Measurements from ENCODE around the gene MSGN1. TPM values are rescaled to one million over a fixed set of nuclear protein-coding genes. Genes with fewer than 3 reads are reported as not detected.

The MSGN1 gene
- total and polyA plus RNA-seq, 3 donors from 2014 or later, result not detected

- intact Hi-C loops (cut with DNase I; ENCODE audit: low total_unique reads), result no loop called here
- Histone ChIP-seq H3K4me3 (no peak overlapping the region), H3K9me3 (no peaks in the 10 kb centered on the region), H3K36me3 (ENCODE audit: low read depth, missing control alignments) (no peaks in the 10 kb centered on the region), H3K27ac (no peak overlapping the region), H3K4me1 (peaks cover 6% of the 10 kb centered on the region), H3K27me3 (no peaks in the 10 kb centered on the region)
- 88 to 90% methylated on average over 5 of the region's 5 CpGs for WGBS, 2 donors
- TF ChIP-seq CTCF (IDR thresholded peaks at IDR 0.05) (no peak), POLR2A (IDR thresholded peaks at IDR 0.05) (no peak)
- DNase-seq, result no peak
Measured at GRCh38 chr2:17795309-17795708, 21.0 kb upstream of the MSGN1 start.

DNA sequence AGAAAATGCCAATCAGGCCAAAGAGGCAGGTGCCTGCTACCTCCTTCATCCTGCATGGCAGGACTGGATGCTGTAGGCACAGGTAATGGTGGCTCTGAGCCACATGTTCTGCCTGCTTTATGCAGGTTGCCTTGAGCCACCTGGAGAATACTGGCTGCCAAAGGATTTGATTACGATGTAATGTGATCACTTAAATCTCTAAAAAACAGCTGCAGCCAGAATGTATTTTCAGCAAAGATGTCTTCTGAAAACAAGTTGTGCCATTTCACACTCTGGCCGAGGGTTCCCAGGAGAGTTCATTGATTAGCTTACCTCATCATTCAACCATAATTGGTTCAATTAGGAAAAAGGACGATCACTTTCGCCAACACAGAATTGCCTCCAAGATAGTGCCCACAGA is 17.9 kb upstream of the MSGN1 start:
- WGBS, 2 donors, result 75 to 79% methylated on average over 4 of the region's 4 CpGs

DNA sequence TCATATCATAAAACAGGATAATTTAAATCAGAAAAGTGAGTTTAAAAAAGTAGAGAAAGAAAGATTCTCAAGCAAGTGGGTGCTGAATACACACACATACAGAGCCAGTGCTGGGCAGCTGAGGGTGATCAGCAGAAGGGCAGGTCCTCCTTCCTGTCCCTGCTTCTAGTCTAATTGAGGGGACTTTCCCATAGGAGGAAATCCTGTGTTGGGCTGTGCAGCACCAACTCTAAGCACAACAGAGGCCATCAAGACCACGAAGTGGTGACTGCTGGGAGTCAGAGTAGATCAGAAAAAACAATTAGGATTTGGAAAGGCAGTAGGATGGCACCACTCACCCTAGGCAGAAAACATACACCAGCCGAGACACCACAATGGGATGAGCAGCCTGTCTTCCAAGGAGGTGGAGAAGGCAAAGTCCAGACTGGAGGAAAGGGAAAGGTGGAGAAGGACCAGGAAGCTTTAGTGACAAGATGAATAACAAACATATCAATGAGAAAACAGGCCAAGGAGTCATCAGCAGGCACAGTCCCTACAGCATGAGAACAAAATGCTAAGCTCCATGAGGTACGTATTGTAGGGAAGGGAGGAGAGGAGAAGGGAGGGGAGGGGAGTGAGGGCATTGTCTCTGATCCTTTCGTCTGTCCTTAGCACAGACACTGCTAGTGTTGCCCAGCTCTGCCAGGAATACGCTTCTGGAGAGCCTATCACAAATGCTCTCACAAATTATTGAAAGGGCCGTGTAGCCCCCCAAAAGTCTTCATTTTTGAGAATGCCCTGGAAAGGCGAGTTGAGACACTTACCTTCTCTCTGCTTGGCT is 16.7 kb upstream of the MSGN1 start:
- peaks cover 29% of the 10 kb centered on the region for H3K4me1 ChIP-seq
- no peak for TF ChIP-seq CTCF (IDR thresholded peaks at IDR 0.05)
- no peak for TF ChIP-seq POLR2A (IDR thresholded peaks at IDR 0.05)
- intact Hi-C loops (cut with DNase I; ENCODE audit: low total_unique reads), result no loop called here
- 51 to 53% methylated on average over 7 of the region's 7 CpGs for WGBS, 2 donors
- H3K36me3 ChIP-seq (ENCODE audit: low read depth, missing control alignments), result no peaks in the 10 kb centered on the region
- DNase-seq, result no peak
- peak overlapping the region; percentile 47 to 66 for H3K27ac ChIP-seq
- H3K27me3 ChIP-seq, result no peaks in the 10 kb centered on the region
- H3K4me3 ChIP-seq, result no peak overlapping the region
- H3K9me3 ChIP-seq, result no peaks in the 10 kb centered on the region

More for the DNA sequence above, 17.9 kb upstream of the MSGN1 start:
- Histone ChIP-seq H3K4me3 (no peak overlapping the region), H3K27ac (no peak overlapping the region), H3K9me3 (no peaks in the 10 kb centered on the region), H3K4me1 (peaks cover 22% of the 10 kb centered on the region), H3K36me3 (ENCODE audit: low read depth, missing control alignments) (no peaks in the 10 kb centered on the region), H3K27me3 (no peaks in the 10 kb centered on the region)
- intact Hi-C loops (cut with DNase I; ENCODE audit: low total_unique reads), result no loop called here
- DNase-seq, result no peak
- no peak for TF ChIP-seq POLR2A (IDR thresholded peaks at IDR 0.05)
- no peak for TF ChIP-seq CTCF (IDR thresholded peaks at IDR 0.05)

- Histone ChIP-seq H3K36me3 (ENCODE audit: low read depth, missing control alignments) (no peaks in the 10 kb centered on the region), H3K9me3 (no peaks in the 10 kb centered on the region), H3K4me3 (no peak overlapping the region), H3K27ac (peak overlapping the region; percentile 47 to 66), H3K4me1 (peaks cover 33% of the 10 kb centered on the region), H3K27me3 (no peaks in the 10 kb centered on the region)
- DNase-seq, result peak; percentile 43
- 32 to 56% methylated on average over 5 of the region's 5 CpGs for WGBS, 2 donors
- intact Hi-C loops (cut with DNase I; ENCODE audit: low total_unique reads), result no loop called here
- TF ChIP-seq CTCF (IDR thresholded peaks at IDR 0.05), result no peak
- no peak for TF ChIP-seq POLR2A (IDR thresholded peaks at IDR 0.05)
Measured at GRCh38 chr2:17800219-17800618, 16.0 kb upstream of the MSGN1 start.

All from testis (tissue), 3 donors.